Measurements from ENCODE around the gene DSG2. TPM values are rescaled to one million over a fixed set of nuclear protein-coding genes. Genes with fewer than 3 reads are reported as not detected.

Gene DSG2
- total RNA-seq, 1 experiment from 2014 or later, result 8.8 TPM

- DNase-seq, result no peak
- Histone ChIP-seq H3K4me3 (no peak overlapping the region), H3K9me3 (no peaks in the 10 kb centered on the region), H3K27me3 (no peaks in the 10 kb centered on the region), H3K36me3 (no peaks in the 10 kb centered on the region)
Observed at GRCh38 chr18:31592506-31593157, 94.7 kb downstream of the DSG2 start.

GRCh38 chr18:31595121-31595771 lies 97.3 kb downstream of the DSG2 start:
- H3K9me3 ChIP-seq, result no peaks in the 10 kb centered on the region

GRCh38 chr18:31596081-31596872 lies 98.3 kb downstream of the DSG2 start:
- no peak for DNase-seq
- Histone ChIP-seq H3K9me3 (no peaks in the 10 kb centered on the region), H3K27me3 (no peaks in the 10 kb centered on the region), H3K36me3 (no peaks in the 10 kb centered on the region), H3K4me3 (no peak overlapping the region)

More at GRCh38 chr18:31595121-31595771, 97.3 kb downstream of the DSG2 start:
- DNase-seq, result no peak
- H3K4me3 ChIP-seq, result no peak overlapping the region
- H3K36me3 ChIP-seq, result no peaks in the 10 kb centered on the region
- H3K27me3 ChIP-seq, result no peaks in the 10 kb centered on the region

GRCh38 chr18:31598021-31598805 lies 100.2 kb downstream of the DSG2 start:
- Histone ChIP-seq H3K27me3 (no peaks in the 10 kb centered on the region), H3K36me3 (no peaks in the 10 kb centered on the region), H3K4me3 (no peak overlapping the region), H3K9me3 (no peaks in the 10 kb centered on the region)
- DNase-seq, result no peak

Other genes starting within 250 kb of the DSG2 start
- not detected in 2 replicates for gene DSG1, start 180.0 kb upstream of the DSG2 start, total RNA-seq (2014; rRNA removed; shearing (Covaris generic); ENCODE audit: low replicate concordance)
- not detected in 2 replicates for gene DSG4, start 121.4 kb upstream of the DSG2 start, total RNA-seq (2014; rRNA removed; shearing (Covaris generic); ENCODE audit: low replicate concordance)
- gene DSG3, start 50.4 kb upstream of the DSG2 start, total RNA-seq (2014; rRNA removed; shearing (Covaris generic); ENCODE audit: low replicate concordance), result not detected in 2 replicates
- not detected in 2 replicates for gene TTR, start 93.7 kb downstream of the DSG2 start, total RNA-seq (2014; rRNA removed; shearing (Covaris generic); ENCODE audit: low replicate concordance)
- 1.7 and 2.0 TPM in 2 replicates for gene B4GALT6, start 186.4 kb downstream of the DSG2 start, total RNA-seq (2014; rRNA removed; shearing (Covaris generic); ENCODE audit: low replicate concordance)